Mucosa of stomach (tissue), 1 donor: Measurements from ENCODE around the gene DOCK4.

ENCODE experiments used
- H3K27me3 ChIP-seq: one replicate; pipeline ENCODE4 v1.7.0; 2013; ENCODE audit warnings: mild to moderate bottlenecking, low read length; ENCODE audit not compliant: control insufficient read depth, insufficient read depth
- H3K36me3 ChIP-seq: one replicate; pipeline ENCODE4 v1.7.0; 2013; ENCODE audit warnings: low read length; ENCODE audit not compliant: control insufficient read depth, insufficient read depth
- H3K4me1 ChIP-seq: one replicate; pipeline ENCODE4 v1.7.0; 2013; ENCODE audit warnings: mild to moderate bottlenecking, low read length; ENCODE audit not compliant: control insufficient read depth, insufficient read depth
- H3K4me3 ChIP-seq: one replicate; pipeline ENCODE4 v1.7.0; 2013; ENCODE audit warnings: low read length
- H3K9ac ChIP-seq: one replicate; pipeline ENCODE4 v1.7.0; 2013; ENCODE audit warnings: mild to moderate bottlenecking, low read length, moderate library complexity
- H3K9me3 ChIP-seq: one replicate; pipeline ENCODE4 v1.7.0; 2013; ENCODE audit warnings: mild to moderate bottlenecking, low read length, moderate library complexity; ENCODE audit not compliant: control insufficient read depth
- donor health status: Pancreatic carcinoma.

DOCK4 gene

DNA sequence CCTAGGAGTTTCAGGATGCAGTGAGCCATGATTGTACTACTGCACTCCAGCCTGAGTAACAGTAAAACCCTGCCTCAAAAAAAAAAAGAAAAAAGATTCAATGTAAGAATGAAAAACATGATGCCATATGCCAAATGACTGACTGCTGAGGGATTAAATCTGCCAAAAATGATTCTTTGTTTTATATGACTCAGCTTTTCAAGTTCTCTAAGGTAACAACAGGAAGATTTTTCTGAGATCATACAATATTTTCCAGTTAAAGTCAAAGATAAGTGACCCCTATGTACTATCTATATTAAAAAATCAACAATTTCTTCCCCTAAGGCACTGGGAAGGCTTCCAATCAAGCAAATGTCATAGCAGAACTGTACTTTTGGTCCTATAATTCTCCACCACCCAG, 372.7 kb downstream of the DOCK4 start:
- Histone ChIP-seq H3K4me1 (no peaks in the 10 kb centered on the region), H3K27me3 (no peaks in the 10 kb centered on the region), H3K9me3 (no peaks in the 10 kb centered on the region), H3K4me3 (no peak overlapping the region), H3K36me3 (no peaks in the 10 kb centered on the region), H3K9ac (no peak overlapping the region)

GRCh38 chr7:111832174-111832573, 374.0 kb downstream of the DOCK4 start:
- Histone ChIP-seq H3K9me3 (no peaks in the 10 kb centered on the region), H3K4me1 (no peaks in the 10 kb centered on the region), H3K36me3 (no peaks in the 10 kb centered on the region), H3K27me3 (no peaks in the 10 kb centered on the region), H3K4me3 (no peak overlapping the region), H3K9ac (no peak overlapping the region)

DNA sequence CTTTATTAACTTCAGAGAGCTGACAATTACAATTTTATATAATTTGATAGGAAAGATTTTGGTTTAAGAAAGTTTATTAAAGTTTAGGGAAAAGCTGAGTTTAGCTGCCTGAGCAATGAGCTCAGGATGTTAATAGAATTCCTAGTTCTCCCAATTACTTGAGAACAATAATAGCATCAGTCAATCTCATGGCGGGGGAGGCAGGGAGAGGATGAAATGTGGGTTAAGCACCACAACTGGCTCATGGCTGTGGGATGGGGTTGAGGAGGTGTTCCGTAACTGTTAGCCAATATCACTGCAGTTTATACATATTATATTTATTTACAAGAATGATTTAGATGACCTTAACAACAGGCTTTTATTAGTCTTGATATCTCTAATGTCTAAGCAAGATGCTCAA, 377.0 kb downstream of the DOCK4 start:
- Histone ChIP-seq H3K36me3 (no peaks in the 10 kb centered on the region), H3K9me3 (no peaks in the 10 kb centered on the region), H3K4me1 (no peaks in the 10 kb centered on the region), H3K27me3 (no peaks in the 10 kb centered on the region), H3K9ac (no peak overlapping the region), H3K4me3 (no peak overlapping the region)

GRCh38 chr7:111827863-111828504, 378.2 kb downstream of the DOCK4 start:
- Histone ChIP-seq H3K9me3 (no peaks in the 10 kb centered on the region), H3K9ac (no peak overlapping the region), H3K27me3 (no peaks in the 10 kb centered on the region), H3K4me1 (no peaks in the 10 kb centered on the region), H3K36me3 (no peaks in the 10 kb centered on the region), H3K4me3 (no peak overlapping the region)

DNA sequence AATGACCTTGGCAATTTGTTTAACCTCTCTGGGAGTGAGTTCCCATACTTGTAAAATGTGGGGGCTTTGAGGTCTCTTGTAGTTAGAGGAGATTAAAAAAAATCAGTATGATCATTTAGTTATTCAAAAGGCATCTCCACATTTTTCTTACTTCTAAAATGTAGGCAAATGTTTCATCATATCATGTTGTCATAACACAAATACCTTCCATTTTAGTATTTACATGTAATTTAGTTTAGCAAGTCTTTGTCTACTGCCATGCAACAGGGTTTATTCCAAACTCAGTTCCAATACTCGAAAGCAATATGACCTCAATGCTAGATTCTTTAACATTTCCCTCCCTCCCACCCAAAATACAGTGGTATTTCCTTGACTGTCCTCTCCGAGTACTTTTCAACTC, 381.2 kb downstream of the DOCK4 start:
- Histone ChIP-seq H3K9me3 (no peaks in the 10 kb centered on the region), H3K27me3 (no peaks in the 10 kb centered on the region), H3K4me3 (no peak overlapping the region), H3K36me3 (no peaks in the 10 kb centered on the region), H3K4me1 (no peaks in the 10 kb centered on the region), H3K9ac (no peak overlapping the region)

DNA sequence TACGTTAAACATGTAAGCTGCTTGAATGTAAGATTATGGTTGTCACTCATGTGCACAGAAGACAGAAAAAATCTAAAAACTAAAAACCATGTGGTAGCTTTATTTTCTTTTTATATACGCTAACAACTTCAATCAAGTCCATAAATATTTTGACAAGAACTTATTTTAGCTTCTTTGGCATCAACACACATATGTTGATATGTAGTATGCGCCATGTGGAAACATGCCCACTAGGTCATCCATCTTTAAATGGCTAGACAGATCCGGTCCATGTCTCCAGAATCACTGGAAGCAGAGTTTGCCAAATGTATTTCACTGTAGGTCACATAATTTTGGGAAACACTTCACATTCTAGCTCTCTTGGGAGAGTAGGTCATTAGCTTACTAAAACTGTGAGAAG, 382.4 kb downstream of the DOCK4 start:
- Histone ChIP-seq H3K9me3 (no peaks in the 10 kb centered on the region), H3K36me3 (no peaks in the 10 kb centered on the region), H3K9ac (no peak overlapping the region), H3K27me3 (no peaks in the 10 kb centered on the region), H3K4me3 (no peak overlapping the region), H3K4me1 (no peaks in the 10 kb centered on the region)

DNA sequence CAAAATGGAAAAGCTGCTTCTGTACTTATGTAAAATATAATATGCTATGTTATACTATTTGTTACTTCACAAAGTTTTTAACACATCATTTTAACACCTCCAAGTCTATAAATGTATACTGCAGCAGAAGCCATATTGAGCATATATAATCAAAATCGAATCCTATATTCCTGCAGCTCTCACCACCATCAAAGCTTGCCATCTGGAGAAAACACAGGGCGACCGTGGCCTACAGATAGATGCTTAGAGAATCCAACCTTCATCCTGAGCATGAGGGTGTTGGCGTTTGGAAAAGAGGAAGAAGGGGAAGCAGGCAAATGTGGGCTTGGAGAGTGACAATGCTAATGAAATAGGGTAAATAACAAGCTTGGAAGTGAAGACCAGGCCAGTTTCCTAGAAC, 385.2 kb downstream of the DOCK4 start:
- H3K9me3 ChIP-seq, result no peaks in the 10 kb centered on the region
- H3K36me3 ChIP-seq, result no peaks in the 10 kb centered on the region
- H3K27me3 ChIP-seq, result no peaks in the 10 kb centered on the region
- no peak overlapping the region for H3K9ac ChIP-seq
- no peaks in the 10 kb centered on the region for H3K4me1 ChIP-seq
- no peak overlapping the region for H3K4me3 ChIP-seq

- H3K4me1 ChIP-seq, result no peaks in the 10 kb centered on the region
- no peak overlapping the region for H3K4me3 ChIP-seq
- H3K27me3 ChIP-seq, result no peaks in the 10 kb centered on the region
- no peaks in the 10 kb centered on the region for H3K36me3 ChIP-seq
- no peaks in the 10 kb centered on the region for H3K9me3 ChIP-seq
- H3K9ac ChIP-seq, result no peak overlapping the region
Measured at GRCh38 chr7:111820621-111821020, 385.6 kb downstream of the DOCK4 start.

- H3K9me3 ChIP-seq, result no peaks in the 10 kb centered on the region
- H3K4me1 ChIP-seq, result no peaks in the 10 kb centered on the region
- H3K27me3 ChIP-seq, result no peaks in the 10 kb centered on the region
- H3K9ac ChIP-seq, result no peak overlapping the region
- H3K36me3 ChIP-seq, result no peaks in the 10 kb centered on the region
- H3K4me3 ChIP-seq, result no peak overlapping the region
Measured at GRCh38 chr7:111820121-111820520, 386.1 kb downstream of the DOCK4 start.

DNA sequence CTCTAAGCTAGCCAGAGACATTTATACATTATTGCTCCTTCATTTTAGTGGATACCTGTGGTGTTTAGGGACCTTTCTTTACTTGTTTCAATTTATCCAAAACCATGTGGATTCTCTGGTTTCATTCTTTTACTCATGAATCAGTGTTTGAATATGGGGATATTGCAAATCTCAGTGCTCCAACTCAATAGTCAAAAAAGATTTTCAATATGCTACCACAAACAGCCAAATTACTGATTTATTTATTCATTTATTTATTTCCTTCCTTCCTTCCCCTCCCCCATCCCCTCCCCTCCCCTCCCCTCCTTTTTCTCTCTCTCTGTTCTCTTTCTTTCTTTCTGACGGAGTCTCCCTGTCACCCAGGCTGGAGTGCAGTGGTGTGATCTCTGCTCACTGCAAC, 390.8 kb downstream of the DOCK4 start:
- Histone ChIP-seq H3K4me1 (no peaks in the 10 kb centered on the region), H3K27me3 (no peaks in the 10 kb centered on the region), H3K36me3 (no peaks in the 10 kb centered on the region), H3K9me3 (no peaks in the 10 kb centered on the region), H3K4me3 (no peak overlapping the region), H3K9ac (no peak overlapping the region)

DNA sequence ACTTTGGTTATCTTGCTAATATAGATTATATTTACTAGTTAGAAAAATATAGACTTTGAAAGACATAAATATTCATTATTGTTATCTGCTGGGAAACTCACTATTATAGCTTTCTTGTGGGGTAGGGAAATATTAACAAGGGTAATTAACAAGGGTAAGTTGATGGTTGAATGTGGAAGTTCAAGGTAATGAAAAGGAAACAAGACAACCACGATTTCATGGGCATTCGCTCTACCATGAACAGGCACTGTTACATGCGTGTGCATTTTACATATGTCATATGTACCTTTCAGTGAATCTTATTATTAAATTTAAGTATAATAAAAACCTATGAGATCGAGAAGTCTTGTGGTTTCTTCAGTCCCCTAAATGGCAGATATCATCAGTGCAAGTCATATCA, 392.9 kb downstream of the DOCK4 start:
- Histone ChIP-seq H3K4me3 (no peak overlapping the region), H3K9ac (no peak overlapping the region)

GRCh38 chr7:111806232-111806631, 400.0 kb downstream of the DOCK4 start:
- no peaks in the 10 kb centered on the region for H3K4me1 ChIP-seq
- no peak overlapping the region for H3K4me3 ChIP-seq
- no peaks in the 10 kb centered on the region for H3K36me3 ChIP-seq
- H3K27me3 ChIP-seq, result no peaks in the 10 kb centered on the region
- H3K9ac ChIP-seq, result no peak overlapping the region
- no peaks in the 10 kb centered on the region for H3K9me3 ChIP-seq

More for the DNA sequence above, 392.9 kb downstream of the DOCK4 start:
- H3K27me3 ChIP-seq, result no peaks in the 10 kb centered on the region
- H3K36me3 ChIP-seq, result no peaks in the 10 kb centered on the region
- no peaks in the 10 kb centered on the region for H3K9me3 ChIP-seq
- H3K4me1 ChIP-seq, result no peaks in the 10 kb centered on the region
